HG03521 (cell line): ENCODE data around the gene GBGT1.

ENCODE experiments used
- ATAC-seq: cut with Tn5 transposase; IDR thresholded peaks from one replicate; pipeline ENCODE4 v1.9.1; 2021; ENCODE audit warnings: mild to moderate bottlenecking, moderate library complexity; ENCODE audit not compliant: unreplicated experiment

GBGT1 gene

GRCh38 chr9:133166392-133166791 lies 2.7 kb upstream of the GBGT1 start:
- ATAC-seq, result no peak

GRCh38 chr9:133165452-133165730 lies 1.7 kb upstream of the GBGT1 start:
- no peak for ATAC-seq

- no peak for ATAC-seq
These were observed 477 bp upstream of the GBGT1 start for GRCh38 chr9:133164191-133164590.

- no peak for ATAC-seq
These were observed 732 bp downstream of the GBGT1 start for GRCh38 chr9:133162861-133163503.

- no peak for ATAC-seq
These were observed 2.2 kb downstream of the GBGT1 start for GRCh38 chr9:133161547-133161950.

GRCh38 chr9:133160742-133161546 lies 2.8 kb downstream of the GBGT1 start:
- peak; percentile 59 for ATAC-seq

GRCh38 chr9:133158695-133159094 lies 5.0 kb downstream of the GBGT1 start:
- no peak for ATAC-seq

GRCh38 chr9:133155156-133155555 lies 8.6 kb downstream of the GBGT1 start:
- ATAC-seq, result no peak

- no peak for ATAC-seq
These were observed 9.4 kb downstream of the GBGT1 start for GRCh38 chr9:133154097-133154989.

GRCh38 chr9:133153227-133154096 lies 10.3 kb downstream of the GBGT1 start:
- no peak for ATAC-seq

GRCh38 chr9:133151601-133152525 lies 11.9 kb downstream of the GBGT1 start:
- ATAC-seq, result no peak

- ATAC-seq, result no peak
These were observed 12.7 kb downstream of the GBGT1 start for GRCh38 chr9:133151041-133151440.

GRCh38 chr9:133149130-133150015 lies 14.3 kb downstream of the GBGT1 start:
- ATAC-seq, result peak; percentile 58

- ATAC-seq, result peak; percentile 0
These were observed 15.2 kb downstream of the GBGT1 start for GRCh38 chr9:133148199-133149129.

GRCh38 chr9:133147412-133148198 lies 16.1 kb downstream of the GBGT1 start:
- ATAC-seq, result no peak

GRCh38 chr9:133146746-133147411 lies 16.8 kb downstream of the GBGT1 start:
- ATAC-seq, result no peak
